SU-DHL-6 (cell line): Measurements from ENCODE around the gene TCF7L1.

Experiments
- H2AFZ ChIP-seq: fragments of 200-600 bp; sonication (generic); 2 replicates; pipeline ENCODE4 v1.6.1; 2014; ENCODE audit warnings: low read depth, mild to moderate bottlenecking, moderate library complexity, mixed read lengths, antibody characterized with exemption, low read length; ENCODE audit not compliant: severe bottlenecking
- H3F3A ChIP-seq: fragments of 200-600 bp; shearing (Covaris generic); 2 replicates; pipeline ENCODE4 v1.6.0; 2016; ENCODE audit warnings: antibody characterized with exemption, mild to moderate bottlenecking; ENCODE audit not compliant: insufficient read depth
- H3K27ac ChIP-seq: fragments of 200-600 bp; sonication (generic); 2 replicates; pipeline ENCODE4 v1.5.1; 2016; ENCODE audit warnings: low read depth, mild to moderate bottlenecking, low read length, moderate library complexity, mixed read lengths
- H3K27me3 ChIP-seq: fragments of 200-600 bp; sonication (generic), shearing (Covaris generic); 2 replicates; pipeline ENCODE4 v1.6.0; 2014; ENCODE audit warnings: mild to moderate bottlenecking, low read length
- H3K36me3 ChIP-seq: fragments of 200-600 bp; sonication (generic); 2 replicates; pipeline ENCODE4 v1.6.1; 2014; ENCODE audit warnings: mild to moderate bottlenecking, low read length, mixed read lengths
- H3K4me2 ChIP-seq: fragments of 300-600, 200-600 bp; shearing (Covaris generic), sonication (generic); 2 replicates; pipeline ENCODE4 v1.6.0; 2014; ENCODE audit warnings: low read length, low read depth, mild to moderate bottlenecking; ENCODE audit not compliant: poor library complexity, severe bottlenecking
- H3K4me3 ChIP-seq: fragments of 200-600 bp; sonication (generic); 2 replicates; pipeline ENCODE4 v1.5.1; 2014; ENCODE audit warnings: antibody characterized with exemption, low read length, mild to moderate bottlenecking, mixed read lengths; ENCODE audit not compliant: insufficient read depth, poor library complexity, severe bottlenecking
- H3K79me2 ChIP-seq: fragments of 200-600 bp; sonication (generic); 2 replicates; pipeline ENCODE4 v1.6.1; 2014; ENCODE audit warnings: mild to moderate bottlenecking, low read length, moderate library complexity; ENCODE audit not compliant: insufficient read depth
- H3K9ac ChIP-seq: fragments of 200-600 bp; sonication (generic); 2 replicates; pipeline ENCODE4 v1.7.0; 2014; ENCODE audit warnings: mild to moderate bottlenecking, low read length
- H3K9me2 ChIP-seq: fragments of 200-600 bp; sonication (generic); replicated peaks from 2 replicates; pipeline ENCODE4 v1.6.1; 2014; ENCODE audit warnings: low read length; ENCODE audit not compliant: insufficient read depth
- H3K9me3 ChIP-seq: fragments of 200-600 bp; sonication (generic); 2 replicates; pipeline ENCODE4 v1.6.1; 2014; ENCODE audit warnings: low read length, mixed read lengths; ENCODE audit not compliant: insufficient read depth
- H4K20me1 ChIP-seq: fragments of 200-600 bp; sonication (generic); 2 replicates; pipeline ENCODE4 v1.6.1; 2014; ENCODE audit warnings: low read depth, mild to moderate bottlenecking, antibody characterized with exemption, low read length, moderate library complexity, mixed read lengths
- EZH2phosphoT487 ChIP-seq: fragments of 200-600 bp; sonication (generic), shearing (Covaris generic); conservative IDR thresholded peaks from 2 replicates; pipeline ENCODE4 v1.6.1; 2018; ENCODE audit warnings: mild to moderate bottlenecking, antibody characterized with exemption, low read length, moderate library complexity, mixed read lengths
- TF ChIP-seq, protein P1 (sequence below): fragments of 200-600 bp; sonication (generic); IDR thresholded peaks from one replicate; pipeline ENCODE4 v1.5.1; 2017; ENCODE audit warnings: antibody characterized with exemption, mild to moderate bottlenecking, low read length, moderate library complexity; ENCODE audit not compliant: insufficient read depth, poor library complexity, severe bottlenecking

The TCF7L1 gene

DNA sequence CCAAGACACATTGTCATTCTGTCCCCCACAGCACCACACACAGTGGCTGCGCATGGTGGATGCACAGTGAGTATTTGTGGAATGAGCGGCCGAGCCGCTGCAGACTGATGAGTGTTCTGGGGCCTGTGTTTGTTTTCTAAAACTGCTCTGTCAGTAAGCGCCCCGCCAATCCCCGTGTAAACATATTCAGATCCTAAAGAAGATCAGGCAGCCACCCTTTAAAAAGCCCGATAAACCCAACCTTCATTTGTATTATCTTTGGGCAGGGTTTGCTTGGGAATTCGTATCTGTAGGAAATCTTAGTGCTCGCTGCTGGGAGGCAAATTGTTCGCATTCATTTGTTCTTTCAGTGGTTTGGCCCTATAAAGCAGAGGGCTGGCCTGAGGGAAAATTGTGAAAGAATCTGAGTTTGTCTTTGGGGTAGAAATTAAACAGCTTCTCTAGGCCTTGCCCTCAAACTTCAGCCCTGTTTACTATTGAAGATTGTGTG lies 126.0 kb downstream of the TCF7L1 start:
- Histone ChIP-seq H4K20me1 (no peaks in the 10 kb centered on the region), H3K4me2 (no peak overlapping the region), H3K27ac (no peak overlapping the region), H2AFZ (no peak overlapping the region), H3F3A (no peaks in the 10 kb centered on the region), H3K27me3 (no peaks in the 10 kb centered on the region), H3K9ac (no peak overlapping the region), H3K9me2 (no peaks in the 10 kb centered on the region), H3K4me3 (no peak overlapping the region), H3K36me3 (no peaks in the 10 kb centered on the region), H3K79me2 (no peaks in the 10 kb centered on the region), H3K9me3 (no peaks in the 10 kb centered on the region)
- TF ChIP-seq, protein P1, sequence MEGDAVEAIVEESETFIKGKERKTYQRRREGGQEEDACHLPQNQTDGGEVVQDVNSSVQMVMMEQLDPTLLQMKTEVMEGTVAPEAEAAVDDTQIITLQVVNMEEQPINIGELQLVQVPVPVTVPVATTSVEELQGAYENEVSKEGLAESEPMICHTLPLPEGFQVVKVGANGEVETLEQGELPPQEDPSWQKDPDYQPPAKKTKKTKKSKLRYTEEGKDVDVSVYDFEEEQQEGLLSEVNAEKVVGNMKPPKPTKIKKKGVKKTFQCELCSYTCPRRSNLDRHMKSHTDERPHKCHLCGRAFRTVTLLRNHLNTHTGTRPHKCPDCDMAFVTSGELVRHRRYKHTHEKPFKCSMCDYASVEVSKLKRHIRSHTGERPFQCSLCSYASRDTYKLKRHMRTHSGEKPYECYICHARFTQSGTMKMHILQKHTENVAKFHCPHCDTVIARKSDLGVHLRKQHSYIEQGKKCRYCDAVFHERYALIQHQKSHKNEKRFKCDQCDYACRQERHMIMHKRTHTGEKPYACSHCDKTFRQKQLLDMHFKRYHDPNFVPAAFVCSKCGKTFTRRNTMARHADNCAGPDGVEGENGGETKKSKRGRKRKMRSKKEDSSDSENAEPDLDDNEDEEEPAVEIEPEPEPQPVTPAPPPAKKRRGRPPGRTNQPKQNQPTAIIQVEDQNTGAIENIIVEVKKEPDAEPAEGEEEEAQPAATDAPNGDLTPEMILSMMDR: no peak
- no peak for TF ChIP-seq EZH2phosphoT487

DNA sequence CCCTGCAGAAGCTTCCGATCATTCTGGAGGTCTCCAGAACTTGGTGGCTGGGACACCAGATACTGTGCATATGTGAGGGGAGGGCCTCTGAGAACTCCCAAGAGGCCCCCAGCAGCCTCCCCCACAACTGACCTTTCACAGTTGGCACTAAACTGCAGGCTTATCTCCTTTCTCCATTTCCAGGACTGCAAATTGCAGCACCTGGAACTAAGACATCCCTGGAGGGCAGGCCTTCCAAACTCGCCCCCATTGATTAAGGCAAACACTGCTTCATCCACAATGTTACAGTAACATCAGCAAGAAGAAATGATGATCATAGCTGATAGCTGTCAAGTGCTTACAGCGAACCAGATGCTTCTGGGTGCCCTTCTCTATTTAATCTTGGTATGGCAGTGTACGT lies 126.7 kb downstream of the TCF7L1 start:
- no peaks in the 10 kb centered on the region for H3K9me3 ChIP-seq
- no peak overlapping the region for H3K4me2 ChIP-seq
- no peaks in the 10 kb centered on the region for H3K9me2 ChIP-seq
- no peaks in the 10 kb centered on the region for H3K79me2 ChIP-seq
- H4K20me1 ChIP-seq: no peaks in the 10 kb centered on the region
- H3K9ac ChIP-seq: no peak overlapping the region
- no peaks in the 10 kb centered on the region for H3F3A ChIP-seq
- no peak for TF ChIP-seq EZH2phosphoT487
- TF ChIP-seq, protein P1: no peak
- H3K36me3 ChIP-seq: no peaks in the 10 kb centered on the region
- H3K27me3 ChIP-seq: no peaks in the 10 kb centered on the region
- H3K27ac ChIP-seq: no peak overlapping the region
- no peak overlapping the region for H2AFZ ChIP-seq
- no peak overlapping the region for H3K4me3 ChIP-seq

DNA sequence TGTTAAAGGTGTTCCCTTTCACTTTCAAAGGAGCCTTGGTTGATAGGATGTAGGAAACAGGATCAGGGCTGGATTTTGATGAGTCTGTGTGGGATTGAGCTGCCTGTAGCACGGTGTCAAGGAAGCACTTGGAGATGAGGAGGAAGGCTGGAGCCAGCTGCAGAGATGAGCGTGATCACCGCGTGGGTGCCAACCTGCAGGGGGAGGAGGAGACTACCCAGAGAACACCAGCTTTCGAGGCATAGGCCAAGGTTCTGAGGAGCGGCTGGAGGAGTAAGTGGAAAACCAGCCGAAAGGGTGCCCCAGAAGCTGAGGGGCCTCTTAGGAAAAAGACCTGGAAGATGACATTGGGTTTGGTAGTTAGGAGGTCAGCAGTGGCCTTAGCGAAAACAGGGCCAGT lies 130.4 kb downstream of the TCF7L1 start:
- TF ChIP-seq, protein P1: no peak
- no peak for TF ChIP-seq EZH2phosphoT487
- Histone ChIP-seq H2AFZ (no peak overlapping the region), H3K79me2 (no peaks in the 10 kb centered on the region), H4K20me1 (no peaks in the 10 kb centered on the region), H3K4me2 (no peak overlapping the region), H3K27me3 (no peaks in the 10 kb centered on the region), H3K9ac (no peak overlapping the region), H3K9me2 (no peaks in the 10 kb centered on the region), H3K4me3 (no peak overlapping the region), H3K36me3 (no peaks in the 10 kb centered on the region), H3K9me3 (no peaks in the 10 kb centered on the region), H3K27ac (no peak overlapping the region), H3F3A (no peaks in the 10 kb centered on the region)

DNA sequence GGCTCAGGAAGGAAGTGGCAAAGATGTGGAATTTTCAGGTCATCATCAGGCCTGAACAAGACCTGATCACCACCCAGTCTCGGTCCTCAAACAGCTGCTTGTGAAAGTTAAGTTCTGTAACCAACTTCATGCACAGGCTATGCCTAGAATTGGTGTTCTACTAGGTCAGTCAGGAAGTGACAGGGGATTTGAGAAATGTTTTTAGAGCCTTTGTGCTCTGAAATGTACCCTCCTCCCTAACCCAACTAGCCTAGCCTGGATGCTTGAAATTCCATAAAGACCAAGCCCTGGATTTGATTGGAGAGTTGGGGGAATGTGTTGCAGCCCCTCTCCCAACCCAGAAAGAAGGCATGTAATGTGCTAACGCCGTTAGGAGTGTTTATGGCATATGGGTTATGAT lies 131.3 kb downstream of the TCF7L1 start:
- Histone ChIP-seq H3F3A (no peaks in the 10 kb centered on the region), H3K9me2 (no peaks in the 10 kb centered on the region), H2AFZ (no peak overlapping the region), H3K27me3 (no peaks in the 10 kb centered on the region), H3K36me3 (no peaks in the 10 kb centered on the region), H3K27ac (no peak overlapping the region), H3K9ac (no peak overlapping the region), H3K79me2 (no peaks in the 10 kb centered on the region), H3K9me3 (no peaks in the 10 kb centered on the region), H3K4me2 (no peak overlapping the region), H4K20me1 (no peaks in the 10 kb centered on the region), H3K4me3 (no peak overlapping the region)
- TF ChIP-seq, protein P1: no peak
- TF ChIP-seq EZH2phosphoT487: no peak
